Measurements from ENCODE around the gene PDGFRB. TPM values are rescaled to one million over a fixed set of nuclear protein-coding genes. Genes with fewer than 3 reads are reported as not detected.

Gene PDGFRB
- polyA plus RNA-seq, 1 donor from 2014 or later: not detected

DNA sequence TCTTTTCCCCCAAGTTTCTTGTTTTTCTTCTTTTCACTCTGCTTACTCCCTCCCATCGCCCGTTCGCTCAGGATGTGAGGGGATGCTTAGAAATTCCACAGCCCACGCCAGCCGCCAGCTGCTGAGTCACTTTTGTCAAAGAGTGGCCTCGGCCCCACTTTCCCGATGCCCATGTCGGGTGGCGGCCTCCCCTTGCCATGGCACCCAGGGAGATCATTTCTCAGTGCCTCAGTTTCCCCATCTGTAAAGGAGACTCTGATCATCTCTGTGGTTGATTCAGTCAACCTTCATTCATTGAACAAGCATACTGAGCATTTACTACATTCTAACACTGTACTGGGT is 353 bp upstream of the PDGFRB start:
- H3K4me2 ChIP-seq (ENCODE audit: low read length): no peak overlapping the region
- H3K4me3 ChIP-seq (ENCODE audit: low read length): no peak overlapping the region
- no peaks in the 10 kb centered on the region for H3K9me3 ChIP-seq (ENCODE audit: low read length)
- H3K79me2 ChIP-seq (replicated peaks; ENCODE audit: insufficient read depth, low read length): no peaks in the 10 kb centered on the region
- TF ChIP-seq, protein P1, sequence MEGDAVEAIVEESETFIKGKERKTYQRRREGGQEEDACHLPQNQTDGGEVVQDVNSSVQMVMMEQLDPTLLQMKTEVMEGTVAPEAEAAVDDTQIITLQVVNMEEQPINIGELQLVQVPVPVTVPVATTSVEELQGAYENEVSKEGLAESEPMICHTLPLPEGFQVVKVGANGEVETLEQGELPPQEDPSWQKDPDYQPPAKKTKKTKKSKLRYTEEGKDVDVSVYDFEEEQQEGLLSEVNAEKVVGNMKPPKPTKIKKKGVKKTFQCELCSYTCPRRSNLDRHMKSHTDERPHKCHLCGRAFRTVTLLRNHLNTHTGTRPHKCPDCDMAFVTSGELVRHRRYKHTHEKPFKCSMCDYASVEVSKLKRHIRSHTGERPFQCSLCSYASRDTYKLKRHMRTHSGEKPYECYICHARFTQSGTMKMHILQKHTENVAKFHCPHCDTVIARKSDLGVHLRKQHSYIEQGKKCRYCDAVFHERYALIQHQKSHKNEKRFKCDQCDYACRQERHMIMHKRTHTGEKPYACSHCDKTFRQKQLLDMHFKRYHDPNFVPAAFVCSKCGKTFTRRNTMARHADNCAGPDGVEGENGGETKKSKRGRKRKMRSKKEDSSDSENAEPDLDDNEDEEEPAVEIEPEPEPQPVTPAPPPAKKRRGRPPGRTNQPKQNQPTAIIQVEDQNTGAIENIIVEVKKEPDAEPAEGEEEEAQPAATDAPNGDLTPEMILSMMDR (IDR thresholded peaks at IDR 0.05; ENCODE audit: poor library complexity, severe bottlenecking): no peak
- TF ChIP-seq MXI1 (conservative IDR thresholded peaks at IDR 0.05; ENCODE audit: poor library complexity, severe bottlenecking) (no peak), SMC3 (conservative IDR thresholded peaks at IDR 0.05; ENCODE audit: poor library complexity) (no peak), EP300 (conservative IDR thresholded peaks at IDR 0.05; ENCODE audit: poor library complexity, severe bottlenecking) (no peak), EZH2 (IDR thresholded peaks at IDR 0.05; ENCODE audit: borderline replicate concordance, insufficient read depth, low read length, poor library complexity, severe bottlenecking) (no peak)
- TF ChIP-seq, protein P2, sequence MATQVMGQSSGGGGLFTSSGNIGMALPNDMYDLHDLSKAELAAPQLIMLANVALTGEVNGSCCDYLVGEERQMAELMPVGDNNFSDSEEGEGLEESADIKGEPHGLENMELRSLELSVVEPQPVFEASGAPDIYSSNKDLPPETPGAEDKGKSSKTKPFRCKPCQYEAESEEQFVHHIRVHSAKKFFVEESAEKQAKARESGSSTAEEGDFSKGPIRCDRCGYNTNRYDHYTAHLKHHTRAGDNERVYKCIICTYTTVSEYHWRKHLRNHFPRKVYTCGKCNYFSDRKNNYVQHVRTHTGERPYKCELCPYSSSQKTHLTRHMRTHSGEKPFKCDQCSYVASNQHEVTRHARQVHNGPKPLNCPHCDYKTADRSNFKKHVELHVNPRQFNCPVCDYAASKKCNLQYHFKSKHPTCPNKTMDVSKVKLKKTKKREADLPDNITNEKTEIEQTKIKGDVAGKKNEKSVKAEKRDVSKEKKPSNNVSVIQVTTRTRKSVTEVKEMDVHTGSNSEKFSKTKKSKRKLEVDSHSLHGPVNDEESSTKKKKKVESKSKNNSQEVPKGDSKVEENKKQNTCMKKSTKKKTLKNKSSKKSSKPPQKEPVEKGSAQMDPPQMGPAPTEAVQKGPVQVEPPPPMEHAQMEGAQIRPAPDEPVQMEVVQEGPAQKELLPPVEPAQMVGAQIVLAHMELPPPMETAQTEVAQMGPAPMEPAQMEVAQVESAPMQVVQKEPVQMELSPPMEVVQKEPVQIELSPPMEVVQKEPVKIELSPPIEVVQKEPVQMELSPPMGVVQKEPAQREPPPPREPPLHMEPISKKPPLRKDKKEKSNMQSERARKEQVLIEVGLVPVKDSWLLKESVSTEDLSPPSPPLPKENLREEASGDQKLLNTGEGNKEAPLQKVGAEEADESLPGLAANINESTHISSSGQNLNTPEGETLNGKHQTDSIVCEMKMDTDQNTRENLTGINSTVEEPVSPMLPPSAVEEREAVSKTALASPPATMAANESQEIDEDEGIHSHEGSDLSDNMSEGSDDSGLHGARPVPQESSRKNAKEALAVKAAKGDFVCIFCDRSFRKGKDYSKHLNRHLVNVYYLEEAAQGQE (IDR thresholded peaks at IDR 0.05; ENCODE audit: borderline replicate concordance): no peak
- H3F3A ChIP-seq (ENCODE audit: insufficient read depth, low read length, poor library complexity, severe bottlenecking): no peaks in the 10 kb centered on the region
- H3K27me3 ChIP-seq (ENCODE audit: insufficient read depth, low read depth, low read length): no peaks in the 10 kb centered on the region
- H3K36me3 ChIP-seq (ENCODE audit: insufficient read depth, low read length): no peaks in the 10 kb centered on the region
- no peak overlapping the region for H3K27ac ChIP-seq (ENCODE audit: low read length)
- H3K9ac ChIP-seq (ENCODE audit: low read length): no peak overlapping the region
- H3K9me2 ChIP-seq (ENCODE audit: insufficient read depth, low read length): no peaks in the 10 kb centered on the region
- no peak overlapping the region for H2AFZ ChIP-seq (ENCODE audit: low read depth, low read length)
- H4K20me1 ChIP-seq (ENCODE audit: insufficient read depth): no peaks in the 10 kb centered on the region

DNA sequence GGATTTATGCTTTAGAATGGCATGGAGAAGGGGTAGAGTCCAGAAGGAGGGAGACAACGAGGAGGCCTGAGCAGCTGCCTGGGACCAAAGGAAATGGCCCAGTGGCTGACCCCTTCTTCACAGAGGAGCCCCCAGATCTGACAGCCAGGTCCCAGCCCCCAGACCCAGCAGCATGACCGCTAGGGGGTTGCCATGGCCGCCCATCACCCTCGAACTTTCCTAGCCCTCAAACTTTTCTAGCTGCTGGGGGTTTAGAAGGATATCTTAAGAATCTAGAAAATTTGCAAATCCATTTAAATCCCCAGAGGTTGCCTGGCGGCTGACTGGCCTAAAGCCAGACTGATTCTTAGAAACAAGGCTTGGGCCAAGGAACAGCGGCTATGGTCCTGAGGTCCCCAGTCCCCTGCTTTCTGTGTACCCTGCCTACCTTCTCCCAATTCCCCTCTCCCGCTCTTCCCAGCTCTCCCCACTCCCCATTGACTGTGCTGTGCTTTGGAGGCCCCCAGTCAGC is 972 bp downstream of the PDGFRB start:
- no peak overlapping the region for H3K4me3 ChIP-seq (ENCODE audit: low read length)
- no peaks in the 10 kb centered on the region for H3K79me2 ChIP-seq (replicated peaks; ENCODE audit: insufficient read depth, low read length)
- H3F3A ChIP-seq (ENCODE audit: insufficient read depth, low read length, poor library complexity, severe bottlenecking): no peaks in the 10 kb centered on the region
- no peak overlapping the region for H2AFZ ChIP-seq (ENCODE audit: low read depth, low read length)
- no peaks in the 10 kb centered on the region for H3K36me3 ChIP-seq (ENCODE audit: insufficient read depth, low read length)
- H3K4me2 ChIP-seq (ENCODE audit: low read length): no peak overlapping the region
- no peaks in the 10 kb centered on the region for H3K27me3 ChIP-seq (ENCODE audit: insufficient read depth, low read depth, low read length)
- no peak overlapping the region for H3K27ac ChIP-seq (ENCODE audit: low read length)
- H3K9me2 ChIP-seq (ENCODE audit: insufficient read depth, low read length): no peaks in the 10 kb centered on the region
- TF ChIP-seq TAF1 (IDR thresholded peaks at IDR 0.05; ENCODE audit: low read depth): no peak
- TF ChIP-seq, protein P2 (IDR thresholded peaks at IDR 0.05; ENCODE audit: borderline replicate concordance): no peak
- TF ChIP-seq EZH2 (IDR thresholded peaks at IDR 0.05; ENCODE audit: borderline replicate concordance, insufficient read depth, low read length, poor library complexity, severe bottlenecking): no peak
- TF ChIP-seq EP300 (conservative IDR thresholded peaks at IDR 0.05; ENCODE audit: poor library complexity, severe bottlenecking): no peak
- TF ChIP-seq, protein P1 (IDR thresholded peaks at IDR 0.05; ENCODE audit: poor library complexity, severe bottlenecking): no peak
- TF ChIP-seq RAD21 (conservative IDR thresholded peaks at IDR 0.05): no peak
- no peak for TF ChIP-seq SMC3 (conservative IDR thresholded peaks at IDR 0.05; ENCODE audit: poor library complexity)
- TF ChIP-seq POLR2AphosphoS5 (IDR thresholded peaks at IDR 0.05): no peak
- TF ChIP-seq MXI1 (conservative IDR thresholded peaks at IDR 0.05; ENCODE audit: poor library complexity, severe bottlenecking): no peak
- H3K9me3 ChIP-seq (ENCODE audit: low read length): no peaks in the 10 kb centered on the region
- H3K9ac ChIP-seq (ENCODE audit: low read length): no peak overlapping the region
- H4K20me1 ChIP-seq (ENCODE audit: insufficient read depth): no peaks in the 10 kb centered on the region

Measured in neural cell (in vitro differentiated cells).